Neural cell (in vitro differentiated cells): ENCODE results near the gene GIPC2. TPM values are rescaled to one million over a fixed set of nuclear protein-coding genes. Genes with fewer than 3 reads are reported as not detected.

Experiments used
- H2AFZ ChIP-seq: fragments of 200-600, 300-800 bp; sonication (generic), shearing (Covaris generic); 2 replicates; pipeline ENCODE4 v1.6.0; 2014; ENCODE audit warnings: low read depth, mild to moderate bottlenecking, antibody characterized with exemption, low read length, moderate library complexity
- H3F3A ChIP-seq: fragments of 200-600 bp; shearing (Covaris generic); 2 replicates; pipeline ENCODE4 v1.6.1; 2016; ENCODE audit warnings: mild to moderate bottlenecking, moderate library complexity, mixed read lengths, antibody characterized with exemption, low read length; ENCODE audit not compliant: insufficient read depth, poor library complexity, severe bottlenecking
- H3K27ac ChIP-seq: fragments of 200-600, 300-800 bp; sonication (generic), shearing (Covaris generic); 2 replicates; pipeline ENCODE4 v1.5.1; 2014; ENCODE audit warnings: mild to moderate bottlenecking, low read length, moderate library complexity
- H3K27me3 ChIP-seq: fragments of 300-800, 200-600 bp; sonication (generic), shearing (Covaris generic); 2 replicates; pipeline ENCODE4 v1.6.0; 2014; ENCODE audit warnings: mild to moderate bottlenecking, low read depth, low read length, moderate library complexity; ENCODE audit not compliant: insufficient read depth
- H3K36me3 ChIP-seq: fragments of 300-800, 200-600 bp; sonication (generic), shearing (Covaris generic); 2 replicates; pipeline ENCODE4 v1.5.1; 2014; ENCODE audit warnings: mild to moderate bottlenecking, antibody characterized with exemption, low read length, moderate library complexity; ENCODE audit not compliant: insufficient read depth
- H3K4me2 ChIP-seq: fragments of 300-800, 200-600 bp; sonication (generic), shearing (Covaris generic); 2 replicates; pipeline ENCODE4 v1.6.0; 2014; ENCODE audit warnings: mild to moderate bottlenecking, low read length
- H3K4me3 ChIP-seq: fragments of 300-800, 200-600 bp; sonication (generic), shearing (Covaris generic); 2 replicates; pipeline ENCODE4 v1.5.1; 2014; ENCODE audit warnings: mild to moderate bottlenecking, low read length, moderate library complexity
- H3K79me2 ChIP-seq: fragments of 200-600 bp; shearing (Covaris generic); replicated peaks from 2 replicates; pipeline ENCODE4 v1.6.0; 2014; ENCODE audit warnings: mild to moderate bottlenecking, low read length, moderate library complexity; ENCODE audit not compliant: insufficient read depth
- H3K9ac ChIP-seq: fragments of 300-800, 200-600 bp; sonication (generic), shearing (Covaris generic); 2 replicates; pipeline ENCODE4 v1.6.1; 2016; ENCODE audit warnings: mild to moderate bottlenecking, low read length, mixed read lengths
- H3K9me2 ChIP-seq: fragments of 200-600 bp; shearing (Covaris generic); 2 replicates; pipeline ENCODE4 v1.6.1; 2016; ENCODE audit warnings: mild to moderate bottlenecking, low read length, mixed read lengths; ENCODE audit not compliant: insufficient read depth
- H3K9me3 ChIP-seq: fragments of 200-600, 300-800 bp; sonication (generic), shearing (Covaris generic); 2 replicates; pipeline ENCODE4 v1.6.1; 2016; ENCODE audit warnings: mild to moderate bottlenecking, mixed run types, low read length, moderate library complexity, mixed read lengths
- H4K20me1 ChIP-seq: fragments of 200-600 bp; shearing (Covaris generic); 2 replicates; pipeline ENCODE4 v1.6.1; 2016; ENCODE audit warnings: mild to moderate bottlenecking, mixed run types; ENCODE audit not compliant: insufficient read depth
- EP300 ChIP-seq: fragments of 450-650 bp; conservative IDR thresholded peaks from 2 replicates; pipeline ENCODE4 v1.6.1; 2014; ENCODE audit warnings: antibody characterized with exemption, mild to moderate bottlenecking, moderate library complexity; ENCODE audit not compliant: poor library complexity, severe bottlenecking
- EZH2 ChIP-seq: fragments of 200-600, 300-800 bp; shearing (Covaris generic), sonication (generic); IDR thresholded peaks from 2 replicates; pipeline ENCODE4 v1.6.1; 2014; ENCODE audit warnings: antibody characterized with exemption, low read length, borderline replicate concordance, mild to moderate bottlenecking; ENCODE audit not compliant: insufficient read depth, poor library complexity, severe bottlenecking
- MXI1 ChIP-seq: fragments of 450-650 bp; conservative IDR thresholded peaks from 2 replicates; pipeline ENCODE4 v1.6.1; 2014; ENCODE audit warnings: antibody characterized with exemption, mild to moderate bottlenecking; ENCODE audit not compliant: poor library complexity, severe bottlenecking
- POLR2AphosphoS5 ChIP-seq: IDR thresholded peaks from 2 replicates; pipeline ENCODE4 v1.6.1; 2012
- RAD21 ChIP-seq: fragments of 450-650 bp; conservative IDR thresholded peaks from 2 replicates; pipeline ENCODE4 v1.6.1; 2014; ENCODE audit warnings: antibody characterized with exemption, mild to moderate bottlenecking, moderate library complexity
- SMC3 ChIP-seq: fragments of 450-650 bp; conservative IDR thresholded peaks from 2 replicates; pipeline ENCODE4 v1.6.1; 2014; ENCODE audit warnings: antibody characterized with exemption, mild to moderate bottlenecking, moderate library complexity; ENCODE audit not compliant: poor library complexity
- TAF1 ChIP-seq: IDR thresholded peaks from 2 replicates; pipeline ENCODE4 v1.6.1; 2012; ENCODE audit warnings: low read depth
- polyA plus RNA-seq: library from polyadenylated mRNA; depleted of rRNA; stranded (reverse); fragments of >200 nt; gene quantifications from 2 replicates; pipeline ENCODE4 v1.2.3, GENCODE V29; 2014
- TF ChIP-seq, protein P1 (sequence below): IDR thresholded peaks from 2 replicates; pipeline ENCODE4 v1.6.1; 2012; ENCODE audit warnings: borderline replicate concordance
- TF ChIP-seq, protein P2 (sequence below): fragments of 450-650 bp; IDR thresholded peaks from 2 replicates; pipeline ENCODE4 v1.5.1; 2014; ENCODE audit warnings: antibody characterized with exemption, mild to moderate bottlenecking, moderate library complexity; ENCODE audit not compliant: poor library complexity, severe bottlenecking

The GIPC2 gene
- polyA plus RNA-seq, 1 donor from 2014 or later, result 1.3 TPM

DNA sequence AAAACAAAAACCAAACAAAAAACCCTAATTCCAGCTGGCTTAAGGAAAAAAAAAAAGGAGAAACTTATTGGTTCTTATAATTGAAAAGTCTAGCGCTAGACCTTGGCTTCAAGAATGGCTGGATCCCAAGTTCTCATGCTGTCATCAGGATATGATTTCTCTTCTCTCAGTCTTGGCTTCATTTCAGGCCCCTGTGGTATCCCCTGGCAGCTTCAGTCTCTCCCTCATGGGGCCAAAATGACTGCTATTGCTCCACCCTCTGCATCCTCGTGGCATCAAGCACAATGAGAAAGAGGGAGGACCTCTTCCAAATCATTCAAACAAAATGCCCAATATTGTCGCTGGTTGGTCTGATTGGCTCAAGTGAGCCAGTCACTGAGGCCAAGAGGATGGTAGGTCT, 80.7 kb downstream of the GIPC2 start:
- no peaks in the 10 kb centered on the region for H3F3A ChIP-seq
- no peak overlapping the region for H3K4me3 ChIP-seq
- H3K4me2 ChIP-seq, result no peak overlapping the region
- H3K27ac ChIP-seq, result no peak overlapping the region
- TF ChIP-seq MXI1, result no peak
- TF ChIP-seq, protein P1, sequence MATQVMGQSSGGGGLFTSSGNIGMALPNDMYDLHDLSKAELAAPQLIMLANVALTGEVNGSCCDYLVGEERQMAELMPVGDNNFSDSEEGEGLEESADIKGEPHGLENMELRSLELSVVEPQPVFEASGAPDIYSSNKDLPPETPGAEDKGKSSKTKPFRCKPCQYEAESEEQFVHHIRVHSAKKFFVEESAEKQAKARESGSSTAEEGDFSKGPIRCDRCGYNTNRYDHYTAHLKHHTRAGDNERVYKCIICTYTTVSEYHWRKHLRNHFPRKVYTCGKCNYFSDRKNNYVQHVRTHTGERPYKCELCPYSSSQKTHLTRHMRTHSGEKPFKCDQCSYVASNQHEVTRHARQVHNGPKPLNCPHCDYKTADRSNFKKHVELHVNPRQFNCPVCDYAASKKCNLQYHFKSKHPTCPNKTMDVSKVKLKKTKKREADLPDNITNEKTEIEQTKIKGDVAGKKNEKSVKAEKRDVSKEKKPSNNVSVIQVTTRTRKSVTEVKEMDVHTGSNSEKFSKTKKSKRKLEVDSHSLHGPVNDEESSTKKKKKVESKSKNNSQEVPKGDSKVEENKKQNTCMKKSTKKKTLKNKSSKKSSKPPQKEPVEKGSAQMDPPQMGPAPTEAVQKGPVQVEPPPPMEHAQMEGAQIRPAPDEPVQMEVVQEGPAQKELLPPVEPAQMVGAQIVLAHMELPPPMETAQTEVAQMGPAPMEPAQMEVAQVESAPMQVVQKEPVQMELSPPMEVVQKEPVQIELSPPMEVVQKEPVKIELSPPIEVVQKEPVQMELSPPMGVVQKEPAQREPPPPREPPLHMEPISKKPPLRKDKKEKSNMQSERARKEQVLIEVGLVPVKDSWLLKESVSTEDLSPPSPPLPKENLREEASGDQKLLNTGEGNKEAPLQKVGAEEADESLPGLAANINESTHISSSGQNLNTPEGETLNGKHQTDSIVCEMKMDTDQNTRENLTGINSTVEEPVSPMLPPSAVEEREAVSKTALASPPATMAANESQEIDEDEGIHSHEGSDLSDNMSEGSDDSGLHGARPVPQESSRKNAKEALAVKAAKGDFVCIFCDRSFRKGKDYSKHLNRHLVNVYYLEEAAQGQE, result no peak
- TF ChIP-seq SMC3, result no peak
- no peak for TF ChIP-seq RAD21
- no peak for TF ChIP-seq TAF1
- TF ChIP-seq, protein P2, sequence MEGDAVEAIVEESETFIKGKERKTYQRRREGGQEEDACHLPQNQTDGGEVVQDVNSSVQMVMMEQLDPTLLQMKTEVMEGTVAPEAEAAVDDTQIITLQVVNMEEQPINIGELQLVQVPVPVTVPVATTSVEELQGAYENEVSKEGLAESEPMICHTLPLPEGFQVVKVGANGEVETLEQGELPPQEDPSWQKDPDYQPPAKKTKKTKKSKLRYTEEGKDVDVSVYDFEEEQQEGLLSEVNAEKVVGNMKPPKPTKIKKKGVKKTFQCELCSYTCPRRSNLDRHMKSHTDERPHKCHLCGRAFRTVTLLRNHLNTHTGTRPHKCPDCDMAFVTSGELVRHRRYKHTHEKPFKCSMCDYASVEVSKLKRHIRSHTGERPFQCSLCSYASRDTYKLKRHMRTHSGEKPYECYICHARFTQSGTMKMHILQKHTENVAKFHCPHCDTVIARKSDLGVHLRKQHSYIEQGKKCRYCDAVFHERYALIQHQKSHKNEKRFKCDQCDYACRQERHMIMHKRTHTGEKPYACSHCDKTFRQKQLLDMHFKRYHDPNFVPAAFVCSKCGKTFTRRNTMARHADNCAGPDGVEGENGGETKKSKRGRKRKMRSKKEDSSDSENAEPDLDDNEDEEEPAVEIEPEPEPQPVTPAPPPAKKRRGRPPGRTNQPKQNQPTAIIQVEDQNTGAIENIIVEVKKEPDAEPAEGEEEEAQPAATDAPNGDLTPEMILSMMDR, result no peak
- no peak for TF ChIP-seq POLR2AphosphoS5
- TF ChIP-seq EP300, result no peak
- TF ChIP-seq EZH2, result no peak
- H3K27me3 ChIP-seq, result no peaks in the 10 kb centered on the region
- H3K79me2 ChIP-seq, result no peaks in the 10 kb centered on the region
- H3K9me2 ChIP-seq, result no peaks in the 10 kb centered on the region
- no peaks in the 10 kb centered on the region for H3K9me3 ChIP-seq
- H3K36me3 ChIP-seq, result no peaks in the 10 kb centered on the region
- H3K9ac ChIP-seq, result no peak overlapping the region
- no peaks in the 10 kb centered on the region for H4K20me1 ChIP-seq
- H2AFZ ChIP-seq, result no peak overlapping the region

DNA sequence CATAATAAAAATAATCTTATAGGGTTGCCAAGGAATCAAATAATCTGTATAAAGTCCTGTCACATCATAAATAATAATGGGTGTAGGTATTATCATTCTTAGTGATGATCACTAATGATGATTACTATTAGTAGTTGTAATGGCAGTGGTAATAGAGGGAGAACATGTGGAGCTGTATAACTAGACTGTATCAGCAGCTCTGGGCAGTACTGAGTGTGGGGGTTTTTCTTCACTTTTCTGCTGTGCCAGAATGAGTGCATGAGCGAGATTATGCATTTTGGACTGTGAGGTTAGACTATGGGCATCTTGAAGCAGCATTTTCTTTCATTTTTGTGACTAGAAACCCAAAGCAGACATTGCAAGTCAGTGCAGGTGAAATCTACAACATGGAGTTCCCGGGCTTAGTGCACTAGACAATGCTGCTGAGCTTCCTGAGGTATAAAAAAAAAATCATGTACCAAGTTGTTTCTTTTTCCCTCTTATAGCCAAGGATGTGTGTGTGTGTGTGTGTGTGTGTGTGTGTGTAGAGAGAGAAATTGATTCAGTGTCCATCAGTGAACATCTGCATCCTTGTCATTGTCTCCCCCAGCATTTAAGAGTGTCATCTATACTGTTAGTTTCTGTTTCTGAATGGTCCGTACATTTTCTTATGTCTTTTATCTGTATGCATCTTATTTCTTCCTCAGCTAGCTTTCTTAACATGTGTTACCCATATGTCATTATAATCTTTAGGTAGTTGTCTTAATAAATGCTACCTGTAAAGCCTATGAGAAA, 86.6 kb downstream of the GIPC2 start:
- no peak overlapping the region for H3K4me3 ChIP-seq
- TF ChIP-seq, protein P2, result no peak
- H3K27me3 ChIP-seq, result no peaks in the 10 kb centered on the region
- H2AFZ ChIP-seq, result no peak overlapping the region
- no peak overlapping the region for H3K9ac ChIP-seq
- H3K36me3 ChIP-seq, result no peaks in the 10 kb centered on the region
- no peaks in the 10 kb centered on the region for H3K9me3 ChIP-seq
- H3K27ac ChIP-seq, result no peak overlapping the region
- no peaks in the 10 kb centered on the region for H3K79me2 ChIP-seq
- no peaks in the 10 kb centered on the region for H4K20me1 ChIP-seq
- no peaks in the 10 kb centered on the region for H3K9me2 ChIP-seq
- H3K4me2 ChIP-seq, result no peak overlapping the region
- no peaks in the 10 kb centered on the region for H3F3A ChIP-seq
